HL-60 (cell line): ENCODE results near the gene RPS6KL1.
"Not testable (repeated sequence)": the region's sequence is repeated elsewhere in the genome, so short reads cannot be mapped to it uniquely, and the experiment has no call there.

ENCODE experiments used
- DNase-seq, 2 experiments: peaks; one replicate each; pipeline ENCODE4 v3.0.0-alpha.2; 2010 to 2020; ENCODE audit warnings: low read depth in 1 of 2, low spot score in 1 of 2
- H3K27ac ChIP-seq: fragments of 250-450 bp; sonication (Bioruptor Pico); replicated peaks from 2 replicates; pipeline ENCODE4 v1.5.1; 2020; ENCODE audit warnings: mild to moderate bottlenecking, moderate library complexity
- H3K27me3 ChIP-seq: fragments of 250-450 bp; sonication (Bioruptor Pico); 2 replicates; pipeline ENCODE4 v1.5.1; 2021; ENCODE audit warnings: mild to moderate bottlenecking, moderate library complexity; ENCODE audit not compliant: insufficient read depth, poor library complexity, severe bottlenecking
- H3K4me3 ChIP-seq: replicated peaks from 2 replicates; pipeline ENCODE4 v1.5.1; 2011; ENCODE audit warnings: mild to moderate bottlenecking, control low read depth, low read length; ENCODE audit not compliant: insufficient read depth
- CTCF ChIP-seq: IDR thresholded peaks from one replicate; pipeline ENCODE4 v1.5.1; 2011; ENCODE audit warnings: low read length, control low read depth, inconsistent platforms; ENCODE audit not compliant: insufficient read depth
- GABPA ChIP-seq: IDR thresholded peaks from 2 replicates; pipeline ENCODE4 v1.6.1; 2012; ENCODE audit warnings: low read depth
- POLR2AphosphoS5 ChIP-seq: IDR thresholded peaks from 2 replicates; pipeline ENCODE4 v1.6.1; 2012; ENCODE audit warnings: low read depth
- REST ChIP-seq: IDR thresholded peaks from 2 replicates; pipeline ENCODE4 v1.6.1; 2012; ENCODE audit warnings: low read depth; ENCODE audit not compliant: insufficient replicate concordance
- SPI1 ChIP-seq: IDR thresholded peaks from 2 replicates; pipeline ENCODE4 v1.6.1; 2012; ENCODE audit warnings: low read depth, mild to moderate bottlenecking, borderline replicate concordance

The RPS6KL1 gene

GRCh38 chr14:74934041-74934440, 11.0 kb upstream of the RPS6KL1 start:
- H3K27me3 ChIP-seq, result no peaks in the 10 kb centered on the region
- no peak overlapping the region for H3K4me3 ChIP-seq
- H3K27ac ChIP-seq, result no peak overlapping the region
- DNase-seq, result no peak
- TF ChIP-seq POLR2AphosphoS5, result no peak
- no peak for TF ChIP-seq GABPA
- TF ChIP-seq REST, result no peak
- TF ChIP-seq SPI1, result no peak
- no peak for TF ChIP-seq CTCF

- not testable (repeated sequence) for H3K27me3 ChIP-seq, H3K27ac ChIP-seq, H3K4me3 ChIP-seq, DNase-seq
These were observed 9.9 kb upstream of the RPS6KL1 start for GRCh38 chr14:74932936-74933335.

DNA sequence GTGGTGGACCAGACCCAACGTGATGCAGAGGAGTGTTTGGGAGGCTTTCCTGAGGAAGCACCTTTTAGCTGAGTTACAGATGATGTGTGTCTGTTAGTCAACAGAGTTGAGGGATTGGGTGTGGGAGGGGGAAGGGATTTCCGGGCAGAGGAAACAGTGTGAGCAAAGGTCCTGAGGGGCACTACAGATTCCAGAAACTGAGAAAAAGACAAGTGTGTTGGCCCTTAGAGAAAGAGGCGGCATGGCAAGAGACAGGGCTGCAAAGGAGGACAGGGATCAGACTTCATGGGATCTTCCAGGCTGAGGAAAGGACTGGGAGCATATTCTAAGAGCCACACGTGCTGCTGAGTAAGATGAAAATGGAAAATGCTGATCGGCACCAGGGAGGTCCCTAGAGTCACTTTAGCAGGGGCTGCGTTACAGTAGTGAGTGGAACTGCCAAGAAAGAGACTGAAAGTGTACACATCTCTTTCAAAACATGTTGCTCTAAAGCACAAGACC, 9.4 kb upstream of the RPS6KL1 start:
- no peaks in the 10 kb centered on the region for H3K27me3 ChIP-seq
- no peak overlapping the region for H3K4me3 ChIP-seq
- TF ChIP-seq POLR2AphosphoS5 (no peak), CTCF (no peak), GABPA (no peak), SPI1 (no peak), REST (no peak)
- no peak overlapping the region for H3K27ac ChIP-seq
- no peak for DNase-seq

GRCh38 chr14:74931744-74932143, 8.7 kb upstream of the RPS6KL1 start:
- H3K27ac ChIP-seq, result not testable (repeated sequence)

GRCh38 chr14:74929242-74929641, 6.2 kb upstream of the RPS6KL1 start:
- no peaks in the 10 kb centered on the region for H3K27me3 ChIP-seq
- no peak overlapping the region for H3K4me3 ChIP-seq
- no peak for TF ChIP-seq CTCF
- TF ChIP-seq POLR2AphosphoS5, result no peak
- no peak for TF ChIP-seq SPI1
- no peak for TF ChIP-seq GABPA
- no peak for TF ChIP-seq REST
- no peak for DNase-seq
- H3K27ac ChIP-seq, result no peak overlapping the region

More at GRCh38 chr14:74931744-74932143, 8.7 kb upstream of the RPS6KL1 start:
- not testable (repeated sequence) for H3K4me3 ChIP-seq, H3K27me3 ChIP-seq, DNase-seq
